NT2/D1 (cell line): ENCODE results near the gene SRSF9.
A peak's percentile ranks its signal among the peaks of the same experiment; 100 is the strongest.
"Not testable (repeated sequence)": the region's sequence is repeated elsewhere in the genome, so short reads cannot be mapped to it uniquely, and the experiment has no call there.

Source experiments
- DNase-seq: peaks from one replicate; pipeline ENCODE4 v3.0.0-alpha.2; 2011; ENCODE audit warnings: low read depth, low spot score
- H3K27me3 ChIP-seq: 2 replicates; pipeline ENCODE4 v1.6.0; 2011; ENCODE audit warnings: mild to moderate bottlenecking; ENCODE audit not compliant: insufficient read length, insufficient read depth
- H3K36me3 ChIP-seq: 2 replicates; pipeline ENCODE4 v1.6.1; 2011; ENCODE audit warnings: mild to moderate bottlenecking, low read length, mixed read lengths; ENCODE audit not compliant: insufficient read depth, insufficient read length
- H3K4me1 ChIP-seq: 2 replicates; pipeline ENCODE4 v1.5.1; 2011; ENCODE audit not compliant: insufficient read depth, insufficient read length
- H3K4me3 ChIP-seq: 2 replicates; pipeline ENCODE4 v1.5.1; 2011; ENCODE audit warnings: low read depth; ENCODE audit not compliant: insufficient read length
- H3K9ac ChIP-seq: 2 replicates; pipeline ENCODE4 v1.6.0; 2011; ENCODE audit warnings: low read depth; ENCODE audit not compliant: insufficient read length
- H3K9me3 ChIP-seq: 2 replicates; pipeline ENCODE4 v1.5.1; 2011; ENCODE audit warnings: mild to moderate bottlenecking, low read length; ENCODE audit not compliant: insufficient read depth
- SUZ12 ChIP-seq: IDR thresholded peaks from 2 replicates; pipeline ENCODE4 v1.6.1; 2011; ENCODE audit not compliant: insufficient read length, insufficient read depth; ENCODE audit errors: extremely low read depth
- YY1 ChIP-seq: IDR thresholded peaks from 2 replicates; pipeline ENCODE4 v1.6.1; 2011; ENCODE audit not compliant: insufficient read length, insufficient read depth
- ZNF274 ChIP-seq: IDR thresholded peaks from 2 replicates; pipeline ENCODE4 v1.6.1; 2011; ENCODE audit warnings: mild to moderate bottlenecking, low read depth, low read length

SRSF9 gene

GRCh38 chr12:120460157-120460556 is 9.4 kb downstream of the SRSF9 start:
- DNase-seq: no peak
- no peak overlapping the region for H3K4me3 ChIP-seq
- no peaks in the 10 kb centered on the region for H3K4me1 ChIP-seq
- no peaks in the 10 kb centered on the region for H3K9me3 ChIP-seq
- H3K36me3 ChIP-seq: peaks cover 92% of the 10 kb centered on the region
- no peaks in the 10 kb centered on the region for H3K27me3 ChIP-seq
- H3K9ac ChIP-seq: no peak overlapping the region
- no peak for TF ChIP-seq ZNF274
- no peak for TF ChIP-seq YY1
- TF ChIP-seq SUZ12: no peak

- Histone ChIP-seq H3K4me1 (no peaks in the 10 kb centered on the region), H3K27me3 (no peaks in the 10 kb centered on the region), H3K4me3 (no peak overlapping the region), H3K9me3 (no peaks in the 10 kb centered on the region), H3K36me3 (peaks cover 91% of the 10 kb centered on the region), H3K9ac (no peak overlapping the region)
- TF ChIP-seq ZNF274 (no peak), YY1 (no peak), SUZ12 (no peak)
- no peak for DNase-seq
Observed at GRCh38 chr12:120457133-120457532, 12.4 kb downstream of the SRSF9 start.

GRCh38 chr12:120455302-120455701 is 14.2 kb downstream of the SRSF9 start:
- H3K9ac ChIP-seq: no peak overlapping the region
- H3K4me3 ChIP-seq: no peak overlapping the region
- no peaks in the 10 kb centered on the region for H3K9me3 ChIP-seq
- TF ChIP-seq SUZ12 (no peak), ZNF274 (no peak), YY1 (no peak)
- H3K36me3 ChIP-seq: peaks cover 91% of the 10 kb centered on the region
- DNase-seq: no peak
- no peaks in the 10 kb centered on the region for H3K4me1 ChIP-seq
- no peaks in the 10 kb centered on the region for H3K27me3 ChIP-seq

GRCh38 chr12:120453977-120454376 is 15.6 kb downstream of the SRSF9 start:
- Histone ChIP-seq H3K9me3 (no peaks in the 10 kb centered on the region), H3K4me1 (no peaks in the 10 kb centered on the region), H3K36me3 (peaks cover 92% of the 10 kb centered on the region), H3K4me3 (no peak overlapping the region), H3K9ac (no peak overlapping the region), H3K27me3 (no peaks in the 10 kb centered on the region)
- DNase-seq: no peak
- TF ChIP-seq ZNF274 (no peak), YY1 (no peak), SUZ12 (no peak)

GRCh38 chr12:120453060-120453750 is 16.3 kb downstream of the SRSF9 start:
- H3K36me3 ChIP-seq: peaks cover 90% of the 10 kb centered on the region

GRCh38 chr12:120452524-120452923 is 17.0 kb downstream of the SRSF9 start:
- H3K27me3 ChIP-seq, H3K9ac ChIP-seq, H3K4me1 ChIP-seq, H3K9me3 ChIP-seq, H3K4me3 ChIP-seq, DNase-seq: not testable (repeated sequence)
- peaks cover 90% of the 10 kb centered on the region for H3K36me3 ChIP-seq

More at GRCh38 chr12:120453060-120453750, 16.3 kb downstream of the SRSF9 start:
- Histone ChIP-seq H3K27me3 (no peaks in the 10 kb centered on the region), H3K9me3 (no peaks in the 10 kb centered on the region), H3K4me3 (no peak overlapping the region), H3K9ac (no peak overlapping the region), H3K4me1 (no peaks in the 10 kb centered on the region)
- TF ChIP-seq YY1 (no peak), SUZ12 (no peak), ZNF274 (no peak)
- no peak for DNase-seq

GRCh38 chr12:120447992-120448391 is 21.6 kb downstream of the SRSF9 start:
- Histone ChIP-seq H3K36me3 (peaks cover 75% of the 10 kb centered on the region), H3K27me3 (no peaks in the 10 kb centered on the region), H3K9me3 (no peaks in the 10 kb centered on the region), H3K4me1 (no peaks in the 10 kb centered on the region), H3K4me3 (no peak overlapping the region), H3K9ac (no peak overlapping the region)
- TF ChIP-seq YY1 (no peak), SUZ12 (no peak), ZNF274 (no peak)
- DNase-seq: no peak

- Histone ChIP-seq H3K36me3 (peaks cover 71% of the 10 kb centered on the region), H3K9ac (peak overlapping the region; percentile 100), H3K4me3 (peak overlapping the region; percentile 100)
- not testable (repeated sequence) for H3K9me3 ChIP-seq, H3K27me3 ChIP-seq, H3K4me1 ChIP-seq, DNase-seq
Observed at GRCh38 chr12:120446844-120447178, 22.7 kb downstream of the SRSF9 start.
